Smooth muscle cell (in vitro differentiated cells): ENCODE measurements around the gene CCDC127. TPM values are rescaled to one million over a fixed set of nuclear protein-coding genes. Genes with fewer than 3 reads are reported as not detected.

Experiments used
- DNase-seq: peaks from one replicate; lab custom pipeline; 2025; ENCODE audit not compliant: unreplicated experiment; lab: John Stamatoyannopoulos, UW
- H2AFZ ChIP-seq: fragments of 200-600 bp; sonication (generic); 2 replicates; pipeline ENCODE4 v1.6.0; 2016; ENCODE audit warnings: antibody characterized with exemption, low read depth, mild to moderate bottlenecking
- H3F3A ChIP-seq: fragments of 200-600 bp; sonication (generic); 2 replicates; pipeline ENCODE4 v1.6.0; 2017; ENCODE audit warnings: antibody characterized with exemption, low read depth
- H3K27ac ChIP-seq: fragments of 200-600 bp; sonication (generic); 2 replicates; pipeline ENCODE4 v1.5.1; 2016; ENCODE audit warnings: low read depth, mild to moderate bottlenecking
- H3K27me3 ChIP-seq: fragments of 200-600 bp; sonication (generic); 2 replicates; pipeline ENCODE4 v1.6.1; 2016; ENCODE audit warnings: low read depth, mild to moderate bottlenecking
- H3K36me3 ChIP-seq: fragments of 200-600 bp; sonication (generic); 2 replicates; pipeline ENCODE4 v1.5.1; 2016; ENCODE audit warnings: low read depth
- H3K4me1 ChIP-seq: fragments of 200-600 bp; sonication (generic); 2 replicates; pipeline ENCODE4 v1.5.1; 2016; ENCODE audit warnings: low read depth
- H3K4me2 ChIP-seq: fragments of 200-600 bp; sonication (generic); 2 replicates; pipeline ENCODE4 v1.6.0; 2016; ENCODE audit warnings: mild to moderate bottlenecking
- H3K4me3 ChIP-seq: fragments of 200-600 bp; sonication (generic); 2 replicates; pipeline ENCODE4 v1.5.1; 2016; ENCODE audit warnings: mild to moderate bottlenecking
- H3K79me2 ChIP-seq: fragments of 200-600 bp; sonication (generic); 2 replicates; pipeline ENCODE4 v1.6.0; 2016; ENCODE audit warnings: low read depth, mild to moderate bottlenecking
- H3K9ac ChIP-seq: fragments of 200-600 bp; sonication (generic); 2 replicates; pipeline ENCODE4 v1.6.0; 2016; ENCODE audit warnings: low read depth
- H3K9me3 ChIP-seq: fragments of 200-600 bp; sonication (generic); replicated peaks from 2 replicates; pipeline ENCODE4 v1.5.1; 2016; ENCODE audit warnings: low read depth
- H4K20me1 ChIP-seq: fragments of 200-600 bp; sonication (generic); 2 replicates; pipeline ENCODE4 v1.6.0; 2016; ENCODE audit warnings: low read depth
- CTCF ChIP-seq: fragments of 200-600 bp; sonication (generic); IDR thresholded peaks from 2 replicates; pipeline ENCODE4 v1.5.1; 2017; ENCODE audit warnings: borderline replicate concordance, mild to moderate bottlenecking, antibody characterized with exemption; ENCODE audit not compliant: insufficient read depth, poor library complexity, severe bottlenecking
- WGBS: methylation state at CpG from one replicate; pipeline ENCODE4 v1.1.7; 2016; ENCODE audit warnings: low lambda C conversion rate; 5-methylcytosine and 5-hydroxymethylcytosine counted together
- polyA plus RNA-seq: library from polyadenylated mRNA; unstranded; fragments of >200 nt; fragmentation: Nextera tagmentation; extraction: Ambion mirVana; gene quantifications from 2 replicates; pipeline ENCODE4 v1.2.1, GENCODE V29; 2016
- total RNA-seq: library from RNA; depleted of rRNA; stranded (reverse); fragments of >200 nt; gene quantifications from 2 replicates; pipeline ENCODE4 v1.2.3, GENCODE V29; 2014

The CCDC127 gene
- total and polyA plus RNA-seq, 2 experiments from 2014 or later: 2.8 to 8.6 TPM

- Histone ChIP-seq H3K4me2 (no peak overlapping the region), H3K36me3 (no peaks in the 10 kb centered on the region), H3K9me3 (no peaks in the 10 kb centered on the region), H3K27ac (no peak overlapping the region), H2AFZ (no peak overlapping the region), H3K79me2 (peaks cover 20% of the 10 kb centered on the region), H3F3A (no peaks in the 10 kb centered on the region), H3K4me3 (no peak overlapping the region), H3K27me3 (no peaks in the 10 kb centered on the region), H3K9ac (no peak overlapping the region), H3K4me1 (no peaks in the 10 kb centered on the region), H4K20me1 (peaks cover 69% of the 10 kb centered on the region)
- WGBS: 90% methylated on average over 8 of the region's 8 CpGs
- no peak for DNase-seq
- no peak for TF ChIP-seq CTCF
Observed at GRCh38 chr5:206927-207536, 10.9 kb downstream of the CCDC127 start.

DNA sequence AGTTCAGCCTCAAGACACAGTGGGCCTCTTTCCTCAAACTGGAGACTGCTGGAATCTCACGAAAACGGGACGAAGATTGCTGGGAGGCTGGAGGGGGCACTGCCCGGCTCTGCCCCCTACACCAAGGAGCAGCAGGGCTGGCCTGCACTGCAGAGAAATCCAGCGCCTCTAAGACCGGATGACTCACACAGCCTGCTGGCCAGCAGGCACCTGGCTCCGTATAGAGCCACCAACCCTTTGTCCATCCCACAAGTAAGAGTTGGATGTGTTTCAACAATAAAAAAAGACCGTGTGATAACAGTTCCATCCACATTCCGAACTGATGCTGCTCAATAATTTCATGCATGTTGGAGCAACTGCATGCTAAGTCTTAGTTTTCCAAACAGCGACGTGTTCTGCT, 11.5 kb downstream of the CCDC127 start:
- Histone ChIP-seq H3K79me2 (peaks cover 20% of the 10 kb centered on the region), H3K36me3 (no peaks in the 10 kb centered on the region), H3K27ac (no peak overlapping the region), H3K27me3 (no peaks in the 10 kb centered on the region), H3K4me3 (no peak overlapping the region), H3K9ac (no peak overlapping the region), H3K9me3 (no peaks in the 10 kb centered on the region), H3K4me1 (no peaks in the 10 kb centered on the region), H2AFZ (no peak overlapping the region), H4K20me1 (peaks cover 75% of the 10 kb centered on the region), H3F3A (no peaks in the 10 kb centered on the region), H3K4me2 (no peak overlapping the region)
- 72% methylated on average over 11 of the region's 11 CpGs for whole genome bisulfite sequencing
- TF ChIP-seq CTCF: no peak
- no peak for DNase-seq

DNA sequence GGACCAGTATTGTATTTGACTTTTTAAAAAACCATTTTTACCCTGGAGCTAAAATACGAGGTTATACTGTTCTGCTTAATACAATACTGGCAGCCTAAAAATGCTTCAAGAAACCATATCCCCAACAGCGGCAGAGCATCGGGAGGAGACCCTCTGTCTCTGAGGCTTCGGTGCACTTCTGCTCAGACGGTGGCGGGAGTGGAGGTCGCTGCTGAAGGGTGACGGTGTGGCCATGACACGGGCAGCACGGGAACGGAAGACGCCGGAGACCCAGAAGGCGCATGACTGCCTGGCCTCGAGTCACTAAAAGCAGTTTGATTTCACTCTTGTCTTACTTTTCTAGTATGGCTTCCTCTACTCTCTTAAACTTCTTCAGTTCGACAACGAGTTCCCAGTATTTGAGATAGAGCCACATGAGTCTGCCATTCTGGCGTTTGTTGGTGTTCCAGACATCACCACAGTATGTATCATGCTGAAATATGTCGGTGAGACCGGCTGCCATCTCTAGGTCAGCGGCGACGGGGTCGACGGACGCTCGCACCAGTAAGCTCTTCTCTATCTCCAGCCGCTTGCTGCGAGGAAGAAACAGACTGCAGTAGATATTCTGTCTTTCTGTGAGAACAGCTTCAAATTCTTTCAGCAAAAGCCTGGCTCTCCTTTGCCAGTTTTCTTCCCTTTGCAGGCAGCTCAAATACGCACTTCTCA, 12.8 kb downstream of the CCDC127 start:
- no peak overlapping the region for H3K4me3 ChIP-seq
- no peak overlapping the region for H3K27ac ChIP-seq
- H3K4me1 ChIP-seq: no peaks in the 10 kb centered on the region
- no peaks in the 10 kb centered on the region for H3K9me3 ChIP-seq
- H3K79me2 ChIP-seq: peaks cover 16% of the 10 kb centered on the region
- peaks cover 77% of the 10 kb centered on the region for H4K20me1 ChIP-seq
- TF ChIP-seq CTCF: no peak
- no peaks in the 10 kb centered on the region for H3K27me3 ChIP-seq
- no peak overlapping the region for H3K4me2 ChIP-seq
- no peak overlapping the region for H2AFZ ChIP-seq
- no peak overlapping the region for H3K9ac ChIP-seq
- H3F3A ChIP-seq: no peaks in the 10 kb centered on the region
- no peak for DNase-seq
- WGBS: 98% methylated on average over 30 of the region's 30 CpGs
- no peaks in the 10 kb centered on the region for H3K36me3 ChIP-seq

DNA sequence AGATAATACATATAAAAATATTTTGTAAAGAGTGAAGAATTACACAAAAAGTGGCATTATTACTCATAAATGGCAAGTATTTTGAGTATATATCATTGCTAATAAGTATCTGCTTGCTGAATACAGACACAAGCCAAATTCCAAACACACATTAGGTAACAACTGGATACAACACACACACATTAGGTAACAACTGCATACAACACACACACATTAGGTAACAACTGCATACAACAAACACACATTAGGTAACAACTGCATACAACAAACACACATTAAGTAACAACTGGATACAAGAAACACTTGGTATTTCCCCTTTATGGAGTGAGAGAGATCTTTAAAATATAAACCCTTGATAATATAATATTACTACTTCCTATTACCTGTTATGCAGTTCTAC, 13.5 kb downstream of the CCDC127 start:
- H3K4me3 ChIP-seq: no peak overlapping the region
- TF ChIP-seq CTCF: no peak
- no peaks in the 10 kb centered on the region for H3K36me3 ChIP-seq
- no peak overlapping the region for H3K9ac ChIP-seq
- peaks cover 76% of the 10 kb centered on the region for H4K20me1 ChIP-seq
- no peak overlapping the region for H3K4me2 ChIP-seq
- no peaks in the 10 kb centered on the region for H3K27me3 ChIP-seq
- no peak overlapping the region for H3K27ac ChIP-seq
- H3K79me2 ChIP-seq: peaks cover 12% of the 10 kb centered on the region
- no peaks in the 10 kb centered on the region for H3F3A ChIP-seq
- H2AFZ ChIP-seq: no peak overlapping the region
- H3K4me1 ChIP-seq: no peaks in the 10 kb centered on the region
- no peaks in the 10 kb centered on the region for H3K9me3 ChIP-seq
- DNase-seq: no peak
